ENCODE measurements around the gene CCDC57. TPM values are rescaled to one million over a fixed set of nuclear protein-coding genes. Genes with fewer than 3 reads are reported as not detected.

CCDC57 gene
- total RNA-seq, 2 experiments from 2014 or later = 129 to 135 TPM

GRCh38 chr17:82235056-82235774 is 22.6 kb upstream of the CCDC57 start:
- H3K9me3 Mint-ChIP-seq = no peaks in the 10 kb centered on the region
- Histone ChIP-seq H3K27me3 (ENCODE audit: control insufficient read depth in 1 of 2, insufficient read depth in 2 of 2, low read length in 2 of 2) (no peaks in the 10 kb centered on the region), H3K4me3 (ENCODE audit: low read length) (no peak overlapping the region), H3K4me1 (ENCODE audit: insufficient read depth, low read length) (peaks cover 70% of the 10 kb centered on the region), H3K36me3 (ENCODE audit: insufficient read depth, low read length) (peaks cover 7% of the 10 kb centered on the region), H3K9me3 (ENCODE audit: control insufficient read depth in 1 of 2, insufficient read depth in 1 of 2, low read length in 2 of 2) (peaks cover 0 to 4% of the 10 kb centered on the region in 2 experiments), H3K27ac (ENCODE audit: low read depth in 1 of 2, low read length in 2 of 2) (no peak overlapping the region)
- intact Hi-C loops (cut with DNase I, micrococcal nuclease) = loop anchor here (5.0 to 10.0 kb wide), 5 partner anchors 33 to 200 kb away; partner anchors contain the start of genes CSNK1D (in 1 of the 2), DCXR (in 1 of the 2) and RAC3 (in 1 of the 2)
- H3K4me3 Mint-ChIP-seq = peak overlapping the region; percentile 42
- H3K36me3 Mint-ChIP-seq (ENCODE audit: low read depth) = peaks cover 6% of the 10 kb centered on the region
- ChIA-PET POLR2A (interaction anchor here (0.7 to 2.5 kb wide), 8 partner anchors 29 to 170 kb away, joined by 3 to 21 read pairs (median 7); partner anchors contain the start of gene DUS1L), CTCF (interaction anchor here (0.8 to 2.3 kb wide), 9 partner anchors 22 to 205 kb away, joined by 3 to 14 read pairs (median 6); partner anchors contain the start of gene CD7)
- H3K4me1 Mint-ChIP-seq (ENCODE audit: low read depth) = peaks cover 32% of the 10 kb centered on the region
- DNase-seq (peak in 1 of 14 experiments; percentile 7), ATAC-seq (ENCODE audit: poor library complexity) (no peak)
- TF ChIP-seq, protein P1, sequence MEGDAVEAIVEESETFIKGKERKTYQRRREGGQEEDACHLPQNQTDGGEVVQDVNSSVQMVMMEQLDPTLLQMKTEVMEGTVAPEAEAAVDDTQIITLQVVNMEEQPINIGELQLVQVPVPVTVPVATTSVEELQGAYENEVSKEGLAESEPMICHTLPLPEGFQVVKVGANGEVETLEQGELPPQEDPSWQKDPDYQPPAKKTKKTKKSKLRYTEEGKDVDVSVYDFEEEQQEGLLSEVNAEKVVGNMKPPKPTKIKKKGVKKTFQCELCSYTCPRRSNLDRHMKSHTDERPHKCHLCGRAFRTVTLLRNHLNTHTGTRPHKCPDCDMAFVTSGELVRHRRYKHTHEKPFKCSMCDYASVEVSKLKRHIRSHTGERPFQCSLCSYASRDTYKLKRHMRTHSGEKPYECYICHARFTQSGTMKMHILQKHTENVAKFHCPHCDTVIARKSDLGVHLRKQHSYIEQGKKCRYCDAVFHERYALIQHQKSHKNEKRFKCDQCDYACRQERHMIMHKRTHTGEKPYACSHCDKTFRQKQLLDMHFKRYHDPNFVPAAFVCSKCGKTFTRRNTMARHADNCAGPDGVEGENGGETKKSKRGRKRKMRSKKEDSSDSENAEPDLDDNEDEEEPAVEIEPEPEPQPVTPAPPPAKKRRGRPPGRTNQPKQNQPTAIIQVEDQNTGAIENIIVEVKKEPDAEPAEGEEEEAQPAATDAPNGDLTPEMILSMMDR (IDR thresholded peaks at IDR 0.05) = no peak
- H3K27me3 Mint-ChIP-seq = no peaks in the 10 kb centered on the region
- peak overlapping the region; percentile 56 for H3K27ac Mint-ChIP-seq

GRCh38 chr17:82234211-82235055 is 21.8 kb upstream of the CCDC57 start:
- Mint-ChIP-seq H3K4me3 (peak overlapping the region; percentile 42), H3K36me3 (ENCODE audit: low read depth) (peaks cover 6% of the 10 kb centered on the region), H3K9me3 (no peaks in the 10 kb centered on the region), H3K27me3 (no peaks in the 10 kb centered on the region), H3K4me1 (ENCODE audit: low read depth) (peaks cover 28% of the 10 kb centered on the region), H3K27ac (peak overlapping the region; percentile 56)
- CTCF ChIA-PET = interaction anchor here (0.8 to 2.2 kb wide), 3 partner anchors 28 to 79 kb away, joined by 3 to 14 read pairs (median 3); no protein-coding TSS in a partner anchor
- intact Hi-C loops (cut with DNase I, micrococcal nuclease) = loop anchor here (5.0 to 10.0 kb wide), 5 partner anchors 32 to 200 kb away; partner anchors contain the start of genes CSNK1D (in 1 of the 2), DCXR (in 1 of the 2) and RAC3 (in 1 of the 2)
- TF ChIP-seq, protein P1 (IDR thresholded peaks at IDR 0.05) = no peak
- DNase-seq (peak in 2 of 14 experiments; percentile 11 to 50), ATAC-seq (ENCODE audit: poor library complexity) (no peak)
- peaks cover 5% of the 10 kb centered on the region for H3K36me3 ChIP-seq (ENCODE audit: insufficient read depth, low read length)
- peaks cover 70% of the 10 kb centered on the region for H3K4me1 ChIP-seq (ENCODE audit: insufficient read depth, low read length)
- H3K9me3 ChIP-seq (ENCODE audit: control insufficient read depth in 1 of 2, insufficient read depth in 1 of 2, low read length in 2 of 2) = peaks cover 0 to 4% of the 10 kb centered on the region in 2 experiments
- H3K27ac ChIP-seq (ENCODE audit: low read depth in 1 of 2, low read length in 2 of 2) = no peak overlapping the region
- no peaks in the 10 kb centered on the region for H3K27me3 ChIP-seq (ENCODE audit: control insufficient read depth in 1 of 2, insufficient read depth in 2 of 2, low read length in 2 of 2)
- POLR2A ChIA-PET = interaction anchor here (0.6 to 2.5 kb wide), 6 partner anchors 29 to 87 kb away, joined by 3 to 21 read pairs (median 5); no protein-coding TSS in a partner anchor
- no peak overlapping the region for H3K4me3 ChIP-seq (ENCODE audit: low read length)

Measured in CD4-positive, alpha-beta T cell (primary cell).